H1 (cell line): ENCODE data around the gene RBP4. TPM values are rescaled to one million over a fixed set of nuclear protein-coding genes. Genes with fewer than 3 reads are reported as not detected.

ENCODE experiments used
- EP300 ChIP-seq, 2 experiments: IDR thresholded peaks; 1 replicate in 1 of 2; 2 replicates in 1 of 2; pipeline ENCODE4 v1.6.1; 2011 to 2012; ENCODE audit warnings: low read depth in 2 of 2, low read length in 2 of 2, mild to moderate bottlenecking in 2 of 2, borderline replicate concordance in 1 of 2, inconsistent platforms in 1 of 2, moderate library complexity in 1 of 2
- EZH2 ChIP-seq: fragments of 200-600 bp; sonication (generic); IDR thresholded peaks from 2 replicates; pipeline ENCODE4 v1.7.1; 2012; ENCODE audit warnings: low read depth, mild to moderate bottlenecking, moderate library complexity, low read length, inconsistent platforms; ENCODE audit not compliant: severe bottlenecking
- HDAC6 ChIP-seq: IDR thresholded peaks from one replicate; pipeline ENCODE4 v1.7.1; 2012; ENCODE audit warnings: low read depth, mild to moderate bottlenecking, inconsistent platforms, low read length, moderate library complexity
- POLR2AphosphoS5 ChIP-seq: IDR thresholded peaks from 2 replicates; pipeline ENCODE4 v1.6.1; 2011; ENCODE audit warnings: low read depth, low read length
- RBBP5 ChIP-seq: IDR thresholded peaks from 2 replicates; pipeline ENCODE4 v1.7.1; 2012; ENCODE audit warnings: low read depth, mild to moderate bottlenecking, inconsistent platforms, low read length, moderate library complexity, borderline replicate concordance
- SP2 ChIP-seq: IDR thresholded peaks from 2 replicates; pipeline ENCODE4 v1.6.1; 2012; ENCODE audit warnings: mild to moderate bottlenecking, low read length, inconsistent platforms
- polyA plus RNA-seq, 7 experiments: library from polyadenylated mRNA; depleted of rRNA in 3 of 7; stranded (reverse) in 5 of 7; unstranded in 2 of 7; fragments of >200 nt in 5 of 7; fragments of 200-250 nt in 2 of 7; gene quantifications; 1 replicate in 5 of 7; 2 replicates in 1 of 7; 4 replicates in 1 of 7; pipeline versions ENCODE4 v1.2.1 to v1.2.3, GENCODE V29; 2011 to 2013; ENCODE audit warnings: missing spikeins in 2 of 7, mixed read lengths in 2 of 7
- total RNA-seq: library from RNA; stranded (reverse); fragmentation: NEBNext Ultra II Directional; extraction: Animal tissue kit (Norgen Biotek cat#: 25700); gene quantifications from 2 replicates; pipeline ENCODE4 v1.2.1, GENCODE V29; 2021
- TF ChIP-seq, protein P1 (sequence below): fragments of 300-600 bp; sonication (generic); IDR thresholded peaks from 2 replicates; pipeline ENCODE4 v1.7.1; 2012; ENCODE audit warnings: low read length, moderate library complexity, mild to moderate bottlenecking, inconsistent platforms; ENCODE audit not compliant: insufficient replicate concordance
- TF ChIP-seq, protein P2 (sequence below), 3 experiments: IDR thresholded peaks; 1 replicate in 2 of 3; 2 replicates in 1 of 3; pipeline versions ENCODE4 v1.5.1 to v1.6.1; 2011; ENCODE audit warnings: low read length in 3 of 3, mild to moderate bottlenecking in 3 of 3, inconsistent platforms in 2 of 3, low read depth in 1 of 3, moderate library complexity in 1 of 3; ENCODE audit not compliant: insufficient read depth in 1 of 3; ENCODE audit errors: control extremely low read depth in 1 of 3

Gene RBP4
- total and polyA plus RNA-seq, 2 of the 8 experiments (the other 6 are each of a cell fraction or from before 2014, with no cell fraction given): 0.42 to 0.97 TPM

DNA sequence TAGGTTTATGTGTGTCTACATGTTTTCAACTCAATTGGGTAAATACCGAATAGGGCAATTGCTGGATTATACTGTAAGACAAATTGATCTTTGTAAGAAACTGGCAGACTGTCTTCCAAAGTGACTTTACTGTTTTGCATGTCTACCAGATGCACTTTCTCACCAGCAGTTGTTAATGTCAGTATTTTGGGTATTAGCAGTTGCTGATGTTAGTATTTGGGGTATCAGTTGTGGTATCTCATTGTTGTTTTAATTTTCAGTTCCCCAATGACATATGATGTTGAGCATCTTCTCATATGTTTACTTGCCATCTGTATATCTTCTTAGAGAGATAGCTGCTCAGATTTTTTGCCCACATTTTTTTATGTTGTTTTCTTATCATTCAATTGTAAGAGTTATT is 21.9 kb upstream of the RBP4 start (continued):
- TF ChIP-seq, protein P1, sequence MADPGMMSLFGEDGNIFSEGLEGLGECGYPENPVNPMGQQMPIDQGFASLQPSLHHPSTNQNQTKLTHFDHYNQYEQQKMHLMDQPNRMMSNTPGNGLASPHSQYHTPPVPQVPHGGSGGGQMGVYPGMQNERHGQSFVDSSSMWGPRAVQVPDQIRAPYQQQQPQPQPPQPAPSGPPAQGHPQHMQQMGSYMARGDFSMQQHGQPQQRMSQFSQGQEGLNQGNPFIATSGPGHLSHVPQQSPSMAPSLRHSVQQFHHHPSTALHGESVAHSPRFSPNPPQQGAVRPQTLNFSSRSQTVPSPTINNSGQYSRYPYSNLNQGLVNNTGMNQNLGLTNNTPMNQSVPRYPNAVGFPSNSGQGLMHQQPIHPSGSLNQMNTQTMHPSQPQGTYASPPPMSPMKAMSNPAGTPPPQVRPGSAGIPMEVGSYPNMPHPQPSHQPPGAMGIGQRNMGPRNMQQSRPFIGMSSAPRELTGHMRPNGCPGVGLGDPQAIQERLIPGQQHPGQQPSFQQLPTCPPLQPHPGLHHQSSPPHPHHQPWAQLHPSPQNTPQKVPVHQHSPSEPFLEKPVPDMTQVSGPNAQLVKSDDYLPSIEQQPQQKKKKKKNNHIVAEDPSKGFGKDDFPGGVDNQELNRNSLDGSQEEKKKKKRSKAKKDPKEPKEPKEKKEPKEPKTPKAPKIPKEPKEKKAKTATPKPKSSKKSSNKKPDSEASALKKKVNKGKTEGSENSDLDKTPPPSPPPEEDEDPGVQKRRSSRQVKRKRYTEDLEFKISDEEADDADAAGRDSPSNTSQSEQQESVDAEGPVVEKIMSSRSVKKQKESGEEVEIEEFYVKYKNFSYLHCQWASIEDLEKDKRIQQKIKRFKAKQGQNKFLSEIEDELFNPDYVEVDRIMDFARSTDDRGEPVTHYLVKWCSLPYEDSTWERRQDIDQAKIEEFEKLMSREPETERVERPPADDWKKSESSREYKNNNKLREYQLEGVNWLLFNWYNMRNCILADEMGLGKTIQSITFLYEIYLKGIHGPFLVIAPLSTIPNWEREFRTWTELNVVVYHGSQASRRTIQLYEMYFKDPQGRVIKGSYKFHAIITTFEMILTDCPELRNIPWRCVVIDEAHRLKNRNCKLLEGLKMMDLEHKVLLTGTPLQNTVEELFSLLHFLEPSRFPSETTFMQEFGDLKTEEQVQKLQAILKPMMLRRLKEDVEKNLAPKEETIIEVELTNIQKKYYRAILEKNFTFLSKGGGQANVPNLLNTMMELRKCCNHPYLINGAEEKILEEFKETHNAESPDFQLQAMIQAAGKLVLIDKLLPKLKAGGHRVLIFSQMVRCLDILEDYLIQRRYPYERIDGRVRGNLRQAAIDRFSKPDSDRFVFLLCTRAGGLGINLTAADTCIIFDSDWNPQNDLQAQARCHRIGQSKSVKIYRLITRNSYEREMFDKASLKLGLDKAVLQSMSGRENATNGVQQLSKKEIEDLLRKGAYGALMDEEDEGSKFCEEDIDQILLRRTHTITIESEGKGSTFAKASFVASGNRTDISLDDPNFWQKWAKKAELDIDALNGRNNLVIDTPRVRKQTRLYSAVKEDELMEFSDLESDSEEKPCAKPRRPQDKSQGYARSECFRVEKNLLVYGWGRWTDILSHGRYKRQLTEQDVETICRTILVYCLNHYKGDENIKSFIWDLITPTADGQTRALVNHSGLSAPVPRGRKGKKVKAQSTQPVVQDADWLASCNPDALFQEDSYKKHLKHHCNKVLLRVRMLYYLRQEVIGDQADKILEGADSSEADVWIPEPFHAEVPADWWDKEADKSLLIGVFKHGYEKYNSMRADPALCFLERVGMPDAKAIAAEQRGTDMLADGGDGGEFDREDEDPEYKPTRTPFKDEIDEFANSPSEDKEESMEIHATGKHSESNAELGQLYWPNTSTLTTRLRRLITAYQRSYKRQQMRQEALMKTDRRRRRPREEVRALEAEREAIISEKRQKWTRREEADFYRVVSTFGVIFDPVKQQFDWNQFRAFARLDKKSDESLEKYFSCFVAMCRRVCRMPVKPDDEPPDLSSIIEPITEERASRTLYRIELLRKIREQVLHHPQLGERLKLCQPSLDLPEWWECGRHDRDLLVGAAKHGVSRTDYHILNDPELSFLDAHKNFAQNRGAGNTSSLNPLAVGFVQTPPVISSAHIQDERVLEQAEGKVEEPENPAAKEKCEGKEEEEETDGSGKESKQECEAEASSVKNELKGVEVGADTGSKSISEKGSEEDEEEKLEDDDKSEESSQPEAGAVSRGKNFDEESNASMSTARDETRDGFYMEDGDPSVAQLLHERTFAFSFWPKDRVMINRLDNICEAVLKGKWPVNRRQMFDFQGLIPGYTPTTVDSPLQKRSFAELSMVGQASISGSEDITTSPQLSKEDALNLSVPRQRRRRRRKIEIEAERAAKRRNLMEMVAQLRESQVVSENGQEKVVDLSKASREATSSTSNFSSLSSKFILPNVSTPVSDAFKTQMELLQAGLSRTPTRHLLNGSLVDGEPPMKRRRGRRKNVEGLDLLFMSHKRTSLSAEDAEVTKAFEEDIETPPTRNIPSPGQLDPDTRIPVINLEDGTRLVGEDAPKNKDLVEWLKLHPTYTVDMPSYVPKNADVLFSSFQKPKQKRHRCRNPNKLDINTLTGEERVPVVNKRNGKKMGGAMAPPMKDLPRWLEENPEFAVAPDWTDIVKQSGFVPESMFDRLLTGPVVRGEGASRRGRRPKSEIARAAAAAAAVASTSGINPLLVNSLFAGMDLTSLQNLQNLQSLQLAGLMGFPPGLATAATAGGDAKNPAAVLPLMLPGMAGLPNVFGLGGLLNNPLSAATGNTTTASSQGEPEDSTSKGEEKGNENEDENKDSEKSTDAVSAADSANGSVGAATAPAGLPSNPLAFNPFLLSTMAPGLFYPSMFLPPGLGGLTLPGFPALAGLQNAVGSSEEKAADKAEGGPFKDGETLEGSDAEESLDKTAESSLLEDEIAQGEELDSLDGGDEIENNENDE: no peak
- TF ChIP-seq POLR2AphosphoS5 (no peak), EP300 (IDR thresholded peaks at IDR 0.05; ENCODE audit: borderline replicate concordance in 1 of 2, low read depth in 2 of 2, low read length in 2 of 2) (no peak), HDAC6 (no peak), SP2 (no peak), EZH2 (no peak), RBBP5 (no peak)
- TF ChIP-seq, protein P2, sequence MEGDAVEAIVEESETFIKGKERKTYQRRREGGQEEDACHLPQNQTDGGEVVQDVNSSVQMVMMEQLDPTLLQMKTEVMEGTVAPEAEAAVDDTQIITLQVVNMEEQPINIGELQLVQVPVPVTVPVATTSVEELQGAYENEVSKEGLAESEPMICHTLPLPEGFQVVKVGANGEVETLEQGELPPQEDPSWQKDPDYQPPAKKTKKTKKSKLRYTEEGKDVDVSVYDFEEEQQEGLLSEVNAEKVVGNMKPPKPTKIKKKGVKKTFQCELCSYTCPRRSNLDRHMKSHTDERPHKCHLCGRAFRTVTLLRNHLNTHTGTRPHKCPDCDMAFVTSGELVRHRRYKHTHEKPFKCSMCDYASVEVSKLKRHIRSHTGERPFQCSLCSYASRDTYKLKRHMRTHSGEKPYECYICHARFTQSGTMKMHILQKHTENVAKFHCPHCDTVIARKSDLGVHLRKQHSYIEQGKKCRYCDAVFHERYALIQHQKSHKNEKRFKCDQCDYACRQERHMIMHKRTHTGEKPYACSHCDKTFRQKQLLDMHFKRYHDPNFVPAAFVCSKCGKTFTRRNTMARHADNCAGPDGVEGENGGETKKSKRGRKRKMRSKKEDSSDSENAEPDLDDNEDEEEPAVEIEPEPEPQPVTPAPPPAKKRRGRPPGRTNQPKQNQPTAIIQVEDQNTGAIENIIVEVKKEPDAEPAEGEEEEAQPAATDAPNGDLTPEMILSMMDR (IDR thresholded peaks at IDR 0.05; ENCODE audit: control extremely low read depth in 1 of 3, insufficient read depth in 1 of 3, low read depth in 1 of 3, low read length in 3 of 3): no peak
